HG03097 (cell line): ENCODE measurements around the gene OR6P1.

Source experiments
- ATAC-seq: cut with Tn5 transposase; IDR thresholded peaks from one replicate; pipeline ENCODE4 v1.9.1; 2021; ENCODE audit not compliant: unreplicated experiment, low FRiP score

The OR6P1 gene

DNA sequence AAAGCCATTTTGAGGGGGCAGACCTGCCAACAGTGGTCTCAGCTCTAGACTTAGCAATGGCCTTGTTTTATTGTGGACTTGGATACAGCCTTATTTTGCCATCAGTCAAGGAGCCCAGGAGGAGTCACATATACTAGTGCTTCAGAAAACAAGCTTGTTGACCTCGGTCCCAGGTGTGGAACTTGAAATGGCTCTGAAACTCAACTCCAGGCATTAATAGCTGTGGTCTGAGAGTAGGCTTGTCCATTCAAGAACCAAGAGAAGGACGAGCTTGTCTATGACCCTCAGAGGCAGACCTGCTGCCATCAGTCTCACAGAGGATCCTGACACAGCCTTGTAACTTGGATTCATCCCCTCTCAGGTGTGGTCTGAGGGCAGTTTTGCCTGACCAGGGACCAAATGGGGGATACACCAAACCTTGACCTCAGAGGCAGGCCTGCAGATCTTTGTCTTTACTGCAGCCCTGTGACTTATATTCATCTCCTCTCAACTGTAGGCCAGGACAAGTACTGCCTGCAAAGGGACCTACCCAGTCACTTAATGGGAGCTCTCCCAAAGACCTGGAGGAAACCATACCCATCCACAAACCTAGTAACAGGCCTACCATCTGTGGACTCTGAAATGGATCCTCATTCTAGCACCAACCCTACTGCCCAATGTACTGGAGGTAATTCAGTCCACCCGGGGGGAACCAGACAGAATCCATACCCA, 49.3 kb downstream of the OR6P1 start:
- no peak for ATAC-seq

DNA sequence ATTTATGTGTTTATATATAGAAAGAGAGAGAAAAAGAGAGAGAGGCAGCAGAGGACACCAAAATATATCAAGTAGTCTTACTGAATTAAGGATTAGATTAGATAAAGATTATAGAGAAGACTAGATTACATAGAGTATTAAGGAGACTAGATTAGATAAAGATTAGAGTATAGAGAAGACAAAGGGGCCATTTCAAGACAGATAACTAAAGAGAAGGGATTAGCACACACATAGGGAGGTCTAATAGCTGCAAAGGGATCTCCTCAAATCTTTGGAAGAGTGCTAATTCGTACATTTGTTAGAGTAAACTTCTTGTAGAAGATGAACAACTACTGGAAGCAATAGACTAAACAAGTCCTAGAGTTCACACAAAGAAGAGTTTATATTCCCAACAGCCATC, 50.4 kb downstream of the OR6P1 start:
- no peak for ATAC-seq

DNA sequence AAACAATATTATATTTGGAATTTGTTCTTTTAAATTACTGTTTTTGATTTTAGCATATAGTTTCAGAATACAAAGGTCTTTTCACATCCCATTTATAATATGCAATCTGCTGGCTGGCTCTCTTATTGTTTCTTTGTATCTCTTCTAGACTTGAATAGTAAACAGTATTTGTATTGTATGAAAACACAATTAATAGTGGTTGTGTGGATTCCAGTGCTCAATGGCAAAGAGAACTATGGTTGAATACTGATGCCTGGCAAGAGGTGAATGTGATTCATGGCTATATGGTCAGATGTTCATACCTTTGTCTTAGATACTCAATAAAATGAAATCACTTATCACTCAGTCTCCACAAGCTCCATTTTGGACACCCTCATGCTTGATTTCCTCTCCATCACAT, 53.4 kb downstream of the OR6P1 start:
- no peak for ATAC-seq
